Ishikawa (cell line): ENCODE results near the gene SMKR1.

Source experiments
- EGR1 ChIP-seq: IDR thresholded peaks from 2 replicates; pipeline ENCODE4 v1.6.1; 2012
- EP300 ChIP-seq: IDR thresholded peaks from 2 replicates; pipeline ENCODE4 v1.6.1; 2012; ENCODE audit warnings: borderline replicate concordance
- MAX ChIP-seq: IDR thresholded peaks from 2 replicates; pipeline ENCODE4 v1.6.1; 2012
- NFIC ChIP-seq: IDR thresholded peaks from 2 replicates; pipeline ENCODE4 v1.6.1; 2012
- RAD21 ChIP-seq: IDR thresholded peaks from 2 replicates; pipeline ENCODE4 v1.6.1; 2012; ENCODE audit warnings: low read depth
- REST ChIP-seq: IDR thresholded peaks from 2 replicates; pipeline ENCODE4 v1.6.1; 2012; ENCODE audit warnings: low read depth, mild to moderate bottlenecking
- TAF1 ChIP-seq: IDR thresholded peaks from 2 replicates; pipeline ENCODE4 v1.6.1; 2012; ENCODE audit warnings: low read depth, mild to moderate bottlenecking
- TCF12 ChIP-seq: IDR thresholded peaks from 2 replicates; pipeline ENCODE4 v1.6.1; 2012; ENCODE audit warnings: low read depth
- TEAD4 ChIP-seq: IDR thresholded peaks from 2 replicates; pipeline ENCODE4 v1.6.1; 2012

GRCh38 chr7:129530795-129531391 lies 28.6 kb downstream of the SMKR1 start:
- no peak for TF ChIP-seq RAD21
- no peak for TF ChIP-seq TEAD4
- no peak for TF ChIP-seq TAF1
- TF ChIP-seq EGR1: no peak
- TF ChIP-seq MAX: no peak
- no peak for TF ChIP-seq EP300
- no peak for TF ChIP-seq REST
- TF ChIP-seq NFIC: no peak
- no peak for TF ChIP-seq TCF12
